IMR-90 (cell line): Measurements from ENCODE around the gene TMEM179. TPM values are rescaled to one million over a fixed set of nuclear protein-coding genes. Genes with fewer than 3 reads are reported as not detected.

Experiments used
- ATAC-seq: fragments of 200-7000 bp; cut with Tn5 transposase; 2 replicates; pipeline ENCODE4 v1.9.1; 2020; ENCODE audit warnings: low read depth, mild to moderate bottlenecking, moderate library complexity
- BruUV-seq: library from RNA; stranded (reverse); fragments of 400-500 nt; replicated peaks from 2 replicates; lab custom pipeline; 2021; lab: Mats Ljungman, UMichigan
- CTCF ChIA-PET: fragments of 300-600 bp; formaldehyde crosslinking; extraction: SDS; loops from one replicate; lab custom pipeline; 2021; ENCODE audit warnings: antibody characterized with exemption; lab: Yijun Ruan, JAX
- POLR2A ChIA-PET: fragments of 300-600 bp; sonication (Branson Sonifier 250); formaldehyde crosslinking; loops from one replicate; lab custom pipeline; 2022; ENCODE audit warnings: antibody characterized with exemption; ENCODE audit not compliant: unreplicated experiment; lab: Charles Lee
- DNase-seq: peaks from one replicate; pipeline ENCODE4 v3.0.0; 2013
- H2AFZ ChIP-seq: replicated peaks from 2 replicates; pipeline ENCODE3; 2013; ENCODE audit warnings: low read length, mild to moderate bottlenecking; ENCODE audit not compliant: poor library complexity
- H2AK5ac ChIP-seq: 2 replicates; pipeline ENCODE4 v1.6.1; 2013; ENCODE audit warnings: low read depth, low read length, inconsistent platforms
- H2AK9ac ChIP-seq: replicated peaks from 2 replicates; pipeline ENCODE3; 2013; ENCODE audit warnings: mild to moderate bottlenecking, low read depth, low read length, moderate library complexity; ENCODE audit not compliant: poor library complexity
- H2BK120ac ChIP-seq: 2 replicates; pipeline ENCODE4 v1.6.1; 2013; ENCODE audit warnings: low read depth, low read length, inconsistent platforms
- H2BK15ac ChIP-seq: 3 replicates; pipeline ENCODE4 v1.6.1; 2013; ENCODE audit warnings: low read depth, low read length, inconsistent platforms
- H2BK20ac ChIP-seq: 2 replicates; pipeline ENCODE4 v1.6.1; 2013; ENCODE audit warnings: low read depth, mild to moderate bottlenecking, inconsistent platforms, low read length, moderate library complexity
- H2BK5ac ChIP-seq: 2 replicates; pipeline ENCODE4 v1.6.1; 2013; ENCODE audit warnings: mild to moderate bottlenecking, low read depth, low read length, inconsistent platforms; ENCODE audit not compliant: poor library complexity, severe bottlenecking
- H3K14ac ChIP-seq: replicated peaks from 2 replicates; pipeline ENCODE4 v1.6.1; 2013; ENCODE audit warnings: low read depth, low read length, inconsistent platforms
- H3K18ac ChIP-seq: 2 replicates; pipeline ENCODE4 v1.6.1; 2013; ENCODE audit warnings: low read depth, low read length, control low read depth
- H3K23ac ChIP-seq: 2 replicates; pipeline ENCODE4 v1.6.1; 2013; ENCODE audit warnings: low read depth, low read length, inconsistent platforms
- H3K27ac ChIP-seq: 2 replicates; pipeline ENCODE4 v1.5.1; 2013; ENCODE audit warnings: mild to moderate bottlenecking, control low read depth, low read length; ENCODE audit not compliant: insufficient read depth
- H3K27me3 ChIP-seq: 2 replicates; pipeline ENCODE4 v1.6.1; 2013; ENCODE audit warnings: low read length; ENCODE audit not compliant: control insufficient read depth, insufficient read depth
- H3K36me3 ChIP-seq: 2 replicates; pipeline ENCODE4 v1.6.1; 2013; ENCODE audit warnings: low read length, mixed read lengths; ENCODE audit not compliant: control insufficient read depth, insufficient read depth
- H3K4ac ChIP-seq: 2 replicates; pipeline ENCODE4 v1.6.1; 2013; ENCODE audit warnings: low read depth, low read length, inconsistent platforms
- H3K4me1 ChIP-seq: 2 replicates; pipeline ENCODE4 v1.6.1; 2013; ENCODE audit warnings: low read length, mixed read lengths; ENCODE audit not compliant: control insufficient read depth, insufficient read depth
- H3K4me2 ChIP-seq: 2 replicates; pipeline ENCODE4 v1.6.1; 2013; ENCODE audit warnings: low read depth, mild to moderate bottlenecking, control low read depth, low read length, moderate library complexity
- H3K4me3 ChIP-seq: 2 replicates; pipeline ENCODE4 v1.5.1; 2013; ENCODE audit warnings: low read depth, mild to moderate bottlenecking, control low read depth, low read length, moderate library complexity; ENCODE audit not compliant: insufficient read depth
- H3K56ac ChIP-seq: 2 replicates; pipeline ENCODE4 v1.6.1; 2013; ENCODE audit warnings: low read length, inconsistent platforms; ENCODE audit not compliant: insufficient read depth; ENCODE audit errors: extremely low read depth
- H3K79me1 ChIP-seq, 2 experiments: 2 replicates each; pipeline ENCODE4 v1.6.1; 2013; ENCODE audit warnings: low read length in 2 of 2, inconsistent platforms in 1 of 2, low read depth in 1 of 2
- H3K9ac ChIP-seq: 2 replicates; pipeline ENCODE4 v1.6.1; 2013; ENCODE audit warnings: low read depth, low read length, control low read depth
- H3K9me1 ChIP-seq: 2 replicates; pipeline ENCODE4 v1.6.1; 2013; ENCODE audit warnings: low read length, inconsistent platforms; ENCODE audit not compliant: insufficient read depth
- H3K9me3 ChIP-seq: 2 replicates; pipeline ENCODE4 v1.6.1; 2013; ENCODE audit warnings: low read length; ENCODE audit not compliant: control insufficient read depth, insufficient read depth
- H4K20me1 ChIP-seq: 2 replicates; pipeline ENCODE4 v1.6.1; 2013; ENCODE audit warnings: low read length, inconsistent platforms; ENCODE audit not compliant: insufficient read depth
- H4K5ac ChIP-seq: 2 replicates; pipeline ENCODE4 v1.6.1; 2013; ENCODE audit warnings: mild to moderate bottlenecking, low read depth, low read length, control low read depth
- H4K8ac ChIP-seq, 2 experiments: 2 replicates each; pipeline ENCODE4 v1.6.1; 2013; ENCODE audit warnings: low read depth in 2 of 2, low read length in 2 of 2, control low read depth in 1 of 2, inconsistent platforms in 1 of 2
- H4K91ac ChIP-seq: 2 replicates; pipeline ENCODE4 v1.6.1; 2013; ENCODE audit warnings: low read depth, low read length, inconsistent platforms; ENCODE audit not compliant: insufficient read depth
- BHLHE40 ChIP-seq: fragments of 150-350 bp; IDR thresholded peaks from 2 replicates; pipeline ENCODE4 v1.6.1; 2016; ENCODE audit warnings: mild to moderate bottlenecking, low read depth, low read length
- CEBPB ChIP-seq: IDR thresholded peaks from 2 replicates; pipeline ENCODE4 v1.6.1; 2012; ENCODE audit warnings: low read depth, low read length, improper control_type of control experiment
- CHD1 ChIP-seq: IDR thresholded peaks from 2 replicates; pipeline ENCODE4 v1.6.1; 2012; ENCODE audit warnings: low read depth, low read length, improper control_type of control experiment
- FOS ChIP-seq: fragments of 150-350 bp; IDR thresholded peaks from 2 replicates; pipeline ENCODE4 v1.6.1; 2016; ENCODE audit warnings: low read depth, low read length
- MAFK ChIP-seq: IDR thresholded peaks from 2 replicates; pipeline ENCODE4 v1.6.1; 2012; ENCODE audit warnings: low read depth, low read length, improper control_type of control experiment
- MAZ ChIP-seq: IDR thresholded peaks from 2 replicates; pipeline ENCODE4 v1.6.1; 2012; ENCODE audit warnings: low read depth, mild to moderate bottlenecking, low read length, improper control_type of control experiment, moderate library complexity, borderline replicate concordance
- MXI1 ChIP-seq: IDR thresholded peaks from 2 replicates; pipeline ENCODE4 v1.6.1; 2012; ENCODE audit warnings: low read depth, mild to moderate bottlenecking, low read length, moderate library complexity, borderline replicate concordance
- NFE2L2 ChIP-seq: fragments of 150-350 bp; IDR thresholded peaks from 2 replicates; pipeline ENCODE4 v1.6.1; 2016; ENCODE audit warnings: low read depth, mild to moderate bottlenecking, low read length
- POLR2A ChIP-seq: IDR thresholded peaks from 2 replicates; pipeline ENCODE4 v1.6.1; 2012; ENCODE audit warnings: mild to moderate bottlenecking, low read depth, low read length
- RAD21 ChIP-seq: IDR thresholded peaks from 2 replicates; pipeline ENCODE4 v1.6.1; 2012; ENCODE audit warnings: low read length, improper control_type of control experiment
- RCOR1 ChIP-seq: IDR thresholded peaks from 2 replicates; pipeline ENCODE4 v1.6.1; 2012; ENCODE audit warnings: mild to moderate bottlenecking, low read length, improper control_type of control experiment; ENCODE audit not compliant: insufficient replicate concordance
- RFX5 ChIP-seq: IDR thresholded peaks from 2 replicates; pipeline ENCODE4 v1.8.0; 2012; ENCODE audit warnings: low read depth, mild to moderate bottlenecking, low read length, moderate library complexity
- SMC3 ChIP-seq: fragments of 150-350 bp; IDR thresholded peaks from 2 replicates; pipeline ENCODE4 v1.6.1; 2016; ENCODE audit warnings: low read depth, mild to moderate bottlenecking, antibody characterized with exemption, low read length, moderate library complexity
- WGBS, 2 experiments: methylation state at CpG; one replicate each; pipeline versions ENCODE4 v1.1.5 to v1.1.7; 2013; ENCODE audit warnings: missing lambda C conversion rate in 2 of 2; ENCODE audit not compliant: insufficient read length in 1 of 2; ENCODE audit errors: extremely low coverage in 2 of 2; 5-methylcytosine and 5-hydroxymethylcytosine counted together
- dilution Hi-C: fragments of 300-500 bp; cut with HindIII; formaldehyde crosslinking; loops from one replicate; pipeline ENCODE4 v1.14.3; 2018; ENCODE audit warnings: low sequenced_read_pairs; ENCODE audit not compliant: unreplicated experiment
- in situ Hi-C: fragments of 300-500 bp; cut with MboI; formaldehyde crosslinking; loops from 3 replicates; pipeline ENCODE4 v1.14.3; 2019; ENCODE audit warnings: low sequenced_read_pairs, inconsistent platforms, mixed read lengths
- intact Hi-C: fragments of 100-400 bp; cut with micrococcal nuclease; formaldehyde crosslinking; loops from 2 replicates; pipeline ENCODE4 v1.10.0; 2022
- polyA plus RNA-seq, 3 experiments: library from polyadenylated mRNA; depleted of rRNA; stranded (reverse); fragments of >200 nt; gene quantifications; 2 replicates each; pipeline ENCODE4 v1.2.3, GENCODE V29; 2012; ENCODE audit warnings: low replicate concordance in 1 of 3
- total RNA-seq: library from RNA; depleted of rRNA; stranded (reverse); fragments of >200 nt; gene quantifications from 2 replicates; pipeline ENCODE4 v1.2.3, GENCODE V29; 2012
- TF ChIP-seq, protein P1 (sequence below): fragments of 150-350 bp; IDR thresholded peaks from 2 replicates; pipeline ENCODE4 v1.6.1; 2017; ENCODE audit warnings: mild to moderate bottlenecking, antibody characterized with exemption, low read length, low read depth
- TF ChIP-seq, protein P2 (sequence below): fragments of 150-350 bp; IDR thresholded peaks from 2 replicates; pipeline ENCODE4 v1.6.1; 2016; ENCODE audit warnings: low read depth, mild to moderate bottlenecking, low read length, moderate library complexity, borderline replicate concordance
- TF ChIP-seq, protein P3 (sequence below): conservative IDR thresholded peaks from 2 replicates; pipeline ENCODE4 v1.5.1; 2012; ENCODE audit warnings: mild to moderate bottlenecking, low read depth, low read length, improper control_type of control experiment

The TMEM179 gene
- total and polyA plus RNA-seq, 2 of the 4 experiments (the other 2 are of a cell fraction): not detected

DNA sequence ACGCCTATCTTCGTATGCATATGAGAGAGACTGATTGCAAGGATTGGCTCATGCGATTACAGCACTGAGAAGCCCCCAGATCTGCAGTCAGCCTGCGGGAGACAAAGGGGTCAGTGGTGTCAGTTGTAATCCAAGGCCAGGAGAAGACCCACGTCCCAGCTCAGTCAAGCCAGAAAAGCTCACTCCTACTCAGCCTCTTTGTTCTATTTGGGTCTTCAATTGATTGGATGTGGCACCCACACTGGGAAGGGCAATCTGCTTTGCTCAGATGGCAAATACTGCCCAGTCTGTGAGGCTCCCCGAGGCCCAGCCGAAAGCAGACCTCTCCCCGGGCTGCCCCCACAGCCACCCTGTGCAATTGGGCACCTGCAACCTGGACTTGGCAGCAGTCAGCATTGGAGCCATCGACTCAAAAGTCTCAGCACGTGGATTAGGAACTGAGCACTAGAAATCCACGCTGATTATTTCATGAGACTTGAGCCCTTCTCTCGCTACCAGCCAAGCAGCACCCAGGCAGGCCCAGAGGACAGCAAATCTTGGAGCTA is 39.6 kb upstream of the TMEM179 start:
- Histone ChIP-seq H3K4me1 (no peaks in the 10 kb centered on the region), H2BK120ac (no peak overlapping the region), H3K9me3 (peaks cover 7% of the 10 kb centered on the region), H3K14ac (no peak overlapping the region), H2AK5ac (no peak overlapping the region), H3K4me2 (no peak overlapping the region), H2AK9ac (no peak overlapping the region), H4K91ac (no peak overlapping the region), H3K9ac (no peak overlapping the region), H3K56ac (no peak overlapping the region), H3K4me3 (no peak overlapping the region), H3K9me1 (no peaks in the 10 kb centered on the region), H4K8ac (no peak overlapping the region), H3K4ac (no peak overlapping the region), H4K20me1 (no peaks in the 10 kb centered on the region), H2AFZ (no peak overlapping the region), H3K27ac (no peak overlapping the region), H2BK20ac (no peak overlapping the region), H3K27me3 (peaks cover 19% of the 10 kb centered on the region), H4K5ac (no peak overlapping the region), H3K23ac (no peak overlapping the region), H3K18ac (no peak overlapping the region), H2BK15ac (no peak overlapping the region), H3K79me1 (no peaks in the 10 kb centered on the region), H2BK5ac (no peak overlapping the region), H3K36me3 (no peaks in the 10 kb centered on the region)
- ChIA-PET POLR2A (no interaction called here), CTCF (no interaction called here)
- 70% methylated on average over 10 of the region's 12 CpGs; no CpG with 5 or more reads in 1 of the 2 experiments for WGBS, 2 experiments
- intact Hi-C loops: no loop called here
- no peak for DNase-seq
- BruUV-seq: no TSS peak
- dilution Hi-C loops: no loop called here
- TF ChIP-seq, protein P1, sequence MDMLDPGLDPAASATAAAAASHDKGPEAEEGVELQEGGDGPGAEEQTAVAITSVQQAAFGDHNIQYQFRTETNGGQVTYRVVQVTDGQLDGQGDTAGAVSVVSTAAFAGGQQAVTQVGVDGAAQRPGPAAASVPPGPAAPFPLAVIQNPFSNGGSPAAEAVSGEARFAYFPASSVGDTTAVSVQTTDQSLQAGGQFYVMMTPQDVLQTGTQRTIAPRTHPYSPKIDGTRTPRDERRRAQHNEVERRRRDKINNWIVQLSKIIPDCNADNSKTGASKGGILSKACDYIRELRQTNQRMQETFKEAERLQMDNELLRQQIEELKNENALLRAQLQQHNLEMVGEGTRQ: no peak
- TF ChIP-seq MAFK: no peak
- TF ChIP-seq RCOR1: no peak
- TF ChIP-seq RAD21: no peak
- TF ChIP-seq SMC3: no peak
- no peak for TF ChIP-seq POLR2A
- TF ChIP-seq FOS: no peak
- TF ChIP-seq, protein P2, sequence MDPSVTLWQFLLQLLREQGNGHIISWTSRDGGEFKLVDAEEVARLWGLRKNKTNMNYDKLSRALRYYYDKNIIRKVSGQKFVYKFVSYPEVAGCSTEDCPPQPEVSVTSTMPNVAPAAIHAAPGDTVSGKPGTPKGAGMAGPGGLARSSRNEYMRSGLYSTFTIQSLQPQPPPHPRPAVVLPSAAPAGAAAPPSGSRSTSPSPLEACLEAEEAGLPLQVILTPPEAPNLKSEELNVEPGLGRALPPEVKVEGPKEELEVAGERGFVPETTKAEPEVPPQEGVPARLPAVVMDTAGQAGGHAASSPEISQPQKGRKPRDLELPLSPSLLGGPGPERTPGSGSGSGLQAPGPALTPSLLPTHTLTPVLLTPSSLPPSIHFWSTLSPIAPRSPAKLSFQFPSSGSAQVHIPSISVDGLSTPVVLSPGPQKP: no peak
- TF ChIP-seq CEBPB: no peak
- TF ChIP-seq BHLHE40: no peak
- no peak for TF ChIP-seq MXI1
- TF ChIP-seq, protein P3, sequence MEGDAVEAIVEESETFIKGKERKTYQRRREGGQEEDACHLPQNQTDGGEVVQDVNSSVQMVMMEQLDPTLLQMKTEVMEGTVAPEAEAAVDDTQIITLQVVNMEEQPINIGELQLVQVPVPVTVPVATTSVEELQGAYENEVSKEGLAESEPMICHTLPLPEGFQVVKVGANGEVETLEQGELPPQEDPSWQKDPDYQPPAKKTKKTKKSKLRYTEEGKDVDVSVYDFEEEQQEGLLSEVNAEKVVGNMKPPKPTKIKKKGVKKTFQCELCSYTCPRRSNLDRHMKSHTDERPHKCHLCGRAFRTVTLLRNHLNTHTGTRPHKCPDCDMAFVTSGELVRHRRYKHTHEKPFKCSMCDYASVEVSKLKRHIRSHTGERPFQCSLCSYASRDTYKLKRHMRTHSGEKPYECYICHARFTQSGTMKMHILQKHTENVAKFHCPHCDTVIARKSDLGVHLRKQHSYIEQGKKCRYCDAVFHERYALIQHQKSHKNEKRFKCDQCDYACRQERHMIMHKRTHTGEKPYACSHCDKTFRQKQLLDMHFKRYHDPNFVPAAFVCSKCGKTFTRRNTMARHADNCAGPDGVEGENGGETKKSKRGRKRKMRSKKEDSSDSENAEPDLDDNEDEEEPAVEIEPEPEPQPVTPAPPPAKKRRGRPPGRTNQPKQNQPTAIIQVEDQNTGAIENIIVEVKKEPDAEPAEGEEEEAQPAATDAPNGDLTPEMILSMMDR: no peak
- no peak for TF ChIP-seq NFE2L2
- TF ChIP-seq RFX5: no peak
- TF ChIP-seq CHD1: no peak
- TF ChIP-seq MAZ: no peak
- ATAC-seq: no peak
- in situ Hi-C loops: loop anchor here (10.0 to 25.0 kb wide), 2 partner anchors 509 to 557 kb away; partner anchors contain the start of genes ASPG and KIF26A
